PFSK-1 (cell line): ENCODE results near the gene ZFP62.

ENCODE experiments used
- FOXP2 ChIP-seq: optimal IDR thresholded peaks from 2 replicates; pipeline ENCODE3; 2011; ENCODE audit warnings: borderline replicate concordance, control low read depth, inconsistent platforms; ENCODE audit not compliant: insufficient read depth; ENCODE audit errors: extremely low read length, extremely low read depth
- POLR2AphosphoS5 ChIP-seq: IDR thresholded peaks from 2 replicates; pipeline ENCODE4 v1.6.1; 2012; ENCODE audit warnings: low read depth, mild to moderate bottlenecking, control low read depth, low read length, moderate library complexity
- REST ChIP-seq, 2 experiments: IDR thresholded peaks; 2 replicates each; pipeline versions ENCODE4 v1.6.1 to v1.8.0; 2011 to 2012; ENCODE audit warnings: low read depth in 2 of 2, low read length in 2 of 2, control low read depth in 1 of 2, inconsistent platforms in 1 of 2, mild to moderate bottlenecking in 1 of 2, moderate library complexity in 1 of 2; ENCODE audit not compliant: insufficient read depth in 1 of 2
- SIN3A ChIP-seq: IDR thresholded peaks from 2 replicates; pipeline ENCODE4 v1.6.1; 2012; ENCODE audit warnings: mild to moderate bottlenecking, low read length, moderate library complexity, borderline replicate concordance; ENCODE audit not compliant: insufficient read depth
- TAF1 ChIP-seq: IDR thresholded peaks from 2 replicates; pipeline ENCODE4 v1.6.1; 2012; ENCODE audit warnings: low read length, control low read depth, borderline replicate concordance; ENCODE audit not compliant: insufficient read depth

The ZFP62 gene

GRCh38 chr5:180858586-180858985 is 2.5 kb downstream of the ZFP62 start:
- TF ChIP-seq SIN3A (no peak), FOXP2 (no peak), POLR2AphosphoS5 (no peak), REST (IDR thresholded peaks at IDR 0.05; ENCODE audit: insufficient read depth in 1 of 2, low read depth in 2 of 2, low read length in 2 of 2) (no peak), TAF1 (no peak)

GRCh38 chr5:180853848-180854176 is 7.3 kb downstream of the ZFP62 start:
- TF ChIP-seq SIN3A, result no peak
- TF ChIP-seq REST (IDR thresholded peaks at IDR 0.05; ENCODE audit: insufficient read depth in 1 of 2, low read depth in 2 of 2, low read length in 2 of 2), result no peak
- TF ChIP-seq TAF1, result no peak
- no peak for TF ChIP-seq FOXP2
- TF ChIP-seq POLR2AphosphoS5, result no peak

GRCh38 chr5:180853121-180853847 is 7.8 kb downstream of the ZFP62 start:
- TF ChIP-seq FOXP2, result no peak
- TF ChIP-seq POLR2AphosphoS5, result no peak
- no peak for TF ChIP-seq TAF1
- no peak for TF ChIP-seq REST (IDR thresholded peaks at IDR 0.05; ENCODE audit: insufficient read depth in 1 of 2, low read depth in 2 of 2, low read length in 2 of 2)
- TF ChIP-seq SIN3A, result no peak

- no peak for TF ChIP-seq POLR2AphosphoS5
- no peak for TF ChIP-seq SIN3A
These were observed 8.6 kb downstream of the ZFP62 start for GRCh38 chr5:180852495-180852894.

GRCh38 chr5:180850434-180851078 is 10.5 kb downstream of the ZFP62 start:
- TF ChIP-seq TAF1 (no peak), SIN3A (no peak), REST (IDR thresholded peaks at IDR 0.05; ENCODE audit: insufficient read depth in 1 of 2, low read depth in 2 of 2, low read length in 2 of 2) (no peak), POLR2AphosphoS5 (no peak), FOXP2 (no peak)
